Nephron progenitor cell (in vitro differentiated cells): Measurements from ENCODE around the gene MACROH2A1.

Source experiments
- DNase-seq: peaks from one replicate; pipeline ENCODE4 v3.0.0; 2021
- H3K27ac Mint-ChIP-seq: 2 replicates; pipeline ENCODE4 v1.8.0; 2021; ENCODE audit warnings: mild to moderate bottlenecking, moderate library complexity, mixed read lengths
- H3K27me3 Mint-ChIP-seq: 2 replicates; pipeline ENCODE4 v1.8.0; 2021; ENCODE audit warnings: mild to moderate bottlenecking, low read depth, mixed read lengths; ENCODE audit not compliant: poor library complexity
- H3K36me3 Mint-ChIP-seq: 2 replicates; pipeline ENCODE4 v1.8.0; 2021; ENCODE audit warnings: low read depth, mixed read lengths
- H3K4me1 Mint-ChIP-seq: 2 replicates; pipeline ENCODE4 v1.8.0; 2021; ENCODE audit warnings: mixed read lengths
- H3K4me3 Mint-ChIP-seq: 2 replicates; pipeline ENCODE4 v1.8.0; 2021; ENCODE audit warnings: mild to moderate bottlenecking, moderate library complexity, mixed read lengths
- H3K9me3 Mint-ChIP-seq: 2 replicates; pipeline ENCODE4 v1.8.0; 2021; ENCODE audit warnings: mild to moderate bottlenecking, moderate library complexity, mixed read lengths
- CTCF ChIP-seq: fragments of 200-600 bp; sonication (generic); IDR thresholded peaks from 2 replicates; pipeline ENCODE4 v1.5.0; 2021; ENCODE audit warnings: antibody characterized with exemption

MACROH2A1 gene

GRCh38 chr5:135445306-135445985 lies 46.4 kb upstream of the MACROH2A1 start:
- Mint-ChIP-seq H3K4me3 (no peak overlapping the region), H3K9me3 (no peaks in the 10 kb centered on the region), H3K27me3 (peaks cover 16% of the 10 kb centered on the region), H3K4me1 (peaks cover 53% of the 10 kb centered on the region), H3K36me3 (no peaks in the 10 kb centered on the region), H3K27ac (no peak overlapping the region)
- no peak for DNase-seq
- no peak for TF ChIP-seq CTCF

- no peak overlapping the region for H3K4me3 Mint-ChIP-seq
- no peak overlapping the region for H3K27ac Mint-ChIP-seq
- no peaks in the 10 kb centered on the region for H3K9me3 Mint-ChIP-seq
- TF ChIP-seq CTCF = no peak
- no peak for DNase-seq
- H3K4me1 Mint-ChIP-seq = peaks cover 56% of the 10 kb centered on the region
- peaks cover 16% of the 10 kb centered on the region for H3K27me3 Mint-ChIP-seq
- no peaks in the 10 kb centered on the region for H3K36me3 Mint-ChIP-seq
These were observed 45.9 kb upstream of the MACROH2A1 start for GRCh38 chr5:135444881-135445280.

- H3K27ac Mint-ChIP-seq = no peak overlapping the region
- H3K9me3 Mint-ChIP-seq = no peaks in the 10 kb centered on the region
- no peak for DNase-seq
- TF ChIP-seq CTCF = no peak
- peaks cover 16% of the 10 kb centered on the region for H3K27me3 Mint-ChIP-seq
- peaks cover 62% of the 10 kb centered on the region for H3K4me1 Mint-ChIP-seq
- H3K36me3 Mint-ChIP-seq = no peaks in the 10 kb centered on the region
- H3K4me3 Mint-ChIP-seq = no peak overlapping the region
These were observed 45.3 kb upstream of the MACROH2A1 start for GRCh38 chr5:135444360-135444759.

- Mint-ChIP-seq H3K4me3 (no peak overlapping the region), H3K27ac (no peak overlapping the region), H3K9me3 (no peaks in the 10 kb centered on the region), H3K4me1 (peaks cover 72% of the 10 kb centered on the region), H3K27me3 (peaks cover 8% of the 10 kb centered on the region), H3K36me3 (no peaks in the 10 kb centered on the region)
- no peak for DNase-seq
- no peak for TF ChIP-seq CTCF
These were observed 44.3 kb upstream of the MACROH2A1 start for GRCh38 chr5:135443161-135443960.

- no peak overlapping the region for H3K4me3 Mint-ChIP-seq
- no peak for DNase-seq
- no peaks in the 10 kb centered on the region for H3K36me3 Mint-ChIP-seq
- H3K27ac Mint-ChIP-seq = no peak overlapping the region
- no peaks in the 10 kb centered on the region for H3K9me3 Mint-ChIP-seq
- H3K27me3 Mint-ChIP-seq = peaks cover 6% of the 10 kb centered on the region
- no peak for TF ChIP-seq CTCF
- H3K4me1 Mint-ChIP-seq = peaks cover 79% of the 10 kb centered on the region
These were observed 43.6 kb upstream of the MACROH2A1 start for GRCh38 chr5:135442431-135443160.
